Stimulated activated CD4-positive, alpha-beta T cell treated with anti-CD3 and anti-CD28 coated beads, TNF-alpha, amount 100 ng/mL, for 1 hour (primary cell): ENCODE results near the gene WBP2NL.

ENCODE experiments used
- DNase-seq, 3 donors: peaks; one replicate each; pipeline ENCODE4 v3.0.0-alpha.2; 2020; ENCODE audit warnings: low read depth in 3 of 3, low spot score in 1 of 3

WBP2NL gene

DNA sequence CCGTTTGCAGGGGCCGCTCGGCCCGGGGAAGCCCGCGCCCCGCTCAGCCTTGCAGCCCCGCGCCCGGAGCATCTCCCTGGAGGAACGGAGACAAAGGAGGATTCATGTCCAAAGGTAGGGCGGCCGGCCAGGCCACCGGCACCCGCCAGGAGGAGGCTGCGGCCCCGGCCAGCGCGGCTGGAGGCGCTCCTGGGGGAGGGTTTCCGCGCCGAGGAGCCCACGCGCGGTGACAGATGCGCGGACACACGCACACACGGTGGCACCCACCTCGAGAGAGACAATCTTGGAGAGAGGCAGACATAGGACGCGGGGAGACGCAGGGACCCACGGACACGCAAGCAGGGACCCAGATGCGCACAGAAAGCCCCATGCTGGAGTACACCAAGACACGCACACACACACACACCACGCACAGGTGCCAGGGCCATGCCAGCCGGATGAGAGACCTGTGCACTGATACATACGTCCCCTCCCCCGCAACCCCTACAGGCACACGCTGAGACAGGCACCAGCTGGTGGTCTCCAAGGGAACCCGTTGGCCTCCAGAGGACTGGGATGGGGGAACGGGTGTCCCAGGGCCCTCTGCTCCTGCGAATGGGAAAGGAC lies 21.5 kb upstream of the WBP2NL start:
- DNase-seq = no peak

DNA sequence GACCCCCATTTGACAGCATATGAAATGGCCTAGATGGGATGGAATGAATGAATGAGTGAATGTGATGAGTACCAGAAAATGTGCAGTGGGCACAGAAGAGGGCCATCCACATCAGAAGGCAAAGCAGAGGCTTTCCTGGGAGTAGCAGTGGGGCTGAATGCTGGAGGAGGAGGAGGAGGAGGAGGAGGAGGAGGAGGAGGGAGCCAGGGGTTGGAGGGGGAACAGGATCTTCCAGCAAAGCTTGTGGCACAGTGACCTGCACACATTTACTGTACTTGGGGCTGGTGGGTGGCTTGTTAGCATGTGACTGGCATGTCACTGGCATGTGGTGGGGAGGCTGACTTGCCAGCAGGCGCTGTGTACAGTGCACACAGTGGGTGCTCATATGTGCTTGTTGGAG lies 19.9 kb upstream of the WBP2NL start:
- DNase-seq = no peak

- DNase-seq = no peak
These were observed 19.0 kb upstream of the WBP2NL start for GRCh38 chr22:41979423-41980250.

DNA sequence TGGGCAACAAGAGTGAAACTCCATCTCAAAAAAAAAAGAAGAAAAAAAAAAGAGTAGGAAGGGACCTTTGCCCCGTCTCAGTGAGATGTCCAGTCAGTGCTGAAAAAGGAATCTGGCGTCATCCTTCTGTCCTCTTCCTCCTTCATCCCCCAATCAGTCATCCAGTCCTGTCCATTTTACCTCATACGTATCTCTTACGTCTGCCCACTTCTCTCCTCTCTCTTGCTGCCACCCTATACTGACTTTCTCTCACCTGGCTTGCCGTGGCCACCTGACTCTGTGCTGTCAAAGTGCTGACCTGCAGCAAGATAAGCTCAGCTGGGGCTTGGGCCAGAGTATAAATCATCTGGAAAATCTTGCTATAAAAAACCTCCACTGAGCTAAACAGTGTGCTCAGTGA lies 15.7 kb upstream of the WBP2NL start:
- no peak for DNase-seq

DNA sequence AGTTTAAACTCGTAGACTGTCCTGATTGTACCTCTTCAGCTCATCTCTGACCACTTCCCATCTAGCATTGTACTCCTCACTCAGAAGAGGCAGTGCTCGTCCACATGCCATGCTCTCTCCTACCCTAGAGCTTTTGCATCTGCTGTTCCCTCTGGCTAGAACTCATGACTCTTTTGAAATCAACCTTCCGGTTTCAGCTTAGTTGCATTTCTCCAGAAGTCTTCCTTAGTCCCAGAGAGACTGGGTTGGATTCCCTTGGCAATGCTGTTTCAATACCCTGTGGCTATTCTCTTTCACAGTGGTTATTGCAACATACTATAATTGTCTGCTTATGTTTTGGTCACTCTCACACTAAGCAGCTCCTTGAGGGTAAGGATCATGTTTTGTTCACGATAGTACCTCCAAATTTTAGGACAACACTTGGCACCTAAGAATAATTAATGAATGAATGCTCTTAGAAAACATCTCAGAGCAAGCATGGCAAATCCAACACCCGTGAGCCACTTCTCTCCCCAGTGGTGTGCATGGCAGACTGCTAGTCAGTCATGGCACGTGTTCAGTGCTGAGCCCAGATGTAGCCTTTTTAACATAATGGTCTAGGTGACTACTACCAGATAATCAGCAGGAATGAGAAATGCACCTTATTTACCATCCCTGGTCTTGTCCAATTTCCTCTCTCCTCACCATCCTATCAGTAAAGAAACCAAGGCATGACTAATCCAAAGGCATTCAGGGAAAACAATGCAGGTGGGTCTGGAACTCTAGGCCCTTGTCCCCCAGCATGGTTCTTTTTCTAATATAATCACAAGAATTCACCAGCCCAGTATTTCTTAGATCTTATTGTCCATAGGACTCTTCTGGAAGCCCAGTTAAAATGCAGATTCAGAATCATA lies 14.8 kb upstream of the WBP2NL start:
- no peak for DNase-seq

GRCh38 chr22:41987276-41987675 lies 11.3 kb upstream of the WBP2NL start:
- DNase-seq = no peak

DNA sequence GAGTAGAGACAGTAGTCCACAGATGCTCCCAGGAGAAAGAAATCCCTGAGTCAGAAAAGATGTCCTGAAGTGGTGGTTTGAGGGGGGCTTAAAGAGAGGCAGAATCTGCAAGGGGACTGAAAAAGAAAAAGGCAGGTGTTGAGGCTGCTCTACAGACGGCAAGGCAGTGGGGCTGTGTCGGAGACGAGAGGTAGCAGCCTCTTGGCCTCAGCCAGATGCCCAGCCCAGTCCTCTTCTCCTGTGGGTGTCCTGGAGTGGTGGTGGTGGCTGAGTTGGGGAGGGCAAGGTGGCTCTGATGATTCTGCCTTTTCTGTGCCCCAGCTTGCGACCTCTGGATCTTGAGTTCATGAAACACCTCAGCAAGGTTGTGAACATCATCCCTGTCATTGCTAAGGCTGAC lies 9.3 kb upstream of the WBP2NL start:
- no peak for DNase-seq

DNA sequence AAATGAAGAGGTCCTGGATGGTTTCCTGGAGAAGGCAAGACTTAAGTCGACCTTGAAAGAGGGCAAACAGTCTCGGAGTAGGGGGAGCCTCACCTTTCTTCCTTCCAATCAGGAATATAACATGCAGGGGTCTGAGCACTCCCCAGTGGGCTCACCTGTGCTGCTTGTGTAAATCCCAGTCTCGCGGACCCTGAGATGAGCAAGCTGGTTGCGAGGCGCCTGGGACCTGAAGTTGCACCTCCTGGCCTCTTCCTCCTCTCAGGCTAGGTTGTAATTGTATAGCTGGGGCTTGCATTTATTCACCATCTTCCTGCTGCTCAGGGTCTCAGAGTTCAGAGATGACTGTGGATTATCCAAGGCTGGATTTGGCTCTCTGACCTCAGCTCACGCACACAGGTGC lies 7.5 kb upstream of the WBP2NL start:
- no peak for DNase-seq

GRCh38 chr22:41992496-41992895 lies 6.1 kb upstream of the WBP2NL start:
- DNase-seq = no peak

DNA sequence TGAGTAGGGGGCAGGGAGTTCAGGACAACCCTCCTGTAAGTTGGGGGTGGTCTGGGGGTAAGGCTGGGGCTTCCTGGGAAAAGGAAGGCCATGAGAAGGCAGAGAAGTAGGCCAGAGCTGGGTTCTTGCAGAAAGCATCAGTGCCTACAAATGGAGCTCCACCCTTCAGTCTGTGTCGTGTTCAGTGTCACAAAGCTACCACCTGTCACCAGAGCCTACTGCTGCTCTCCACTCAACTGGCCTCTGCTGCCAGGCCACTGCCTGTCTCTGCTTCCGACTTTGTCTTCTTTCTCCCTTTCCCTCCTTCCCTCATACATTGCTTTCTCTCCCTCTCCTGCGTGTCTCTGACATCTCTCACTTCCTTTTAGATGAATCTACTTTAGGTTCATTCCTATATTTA lies 3.4 kb upstream of the WBP2NL start:
- DNase-seq = no peak

GRCh38 chr22:41996826-41997225 lies 1.8 kb upstream of the WBP2NL start:
- no peak for DNase-seq

- DNase-seq = no peak
These were observed 1.9 kb downstream of the WBP2NL start for GRCh38 chr22:42000466-42000865.

DNA sequence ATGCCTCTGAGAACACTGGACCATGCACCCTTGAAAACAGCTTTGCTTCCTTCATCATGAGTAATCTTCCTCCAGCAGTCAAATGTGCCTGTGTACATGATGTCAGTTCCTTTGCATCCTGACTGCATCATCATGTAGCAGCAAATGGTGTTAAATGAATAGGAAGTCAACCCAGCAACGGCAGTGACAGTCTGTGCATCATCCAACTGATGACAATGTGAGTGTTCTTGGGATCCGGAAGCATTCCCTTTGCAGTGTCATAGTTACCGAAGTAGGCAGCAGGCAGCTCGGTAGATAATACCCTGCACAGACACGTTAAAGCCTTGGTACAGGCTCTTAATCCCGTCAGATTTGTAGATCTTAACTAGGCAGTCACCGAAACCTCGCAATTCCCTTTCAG lies 2.5 kb downstream of the WBP2NL start:
- no peak for DNase-seq

DNA sequence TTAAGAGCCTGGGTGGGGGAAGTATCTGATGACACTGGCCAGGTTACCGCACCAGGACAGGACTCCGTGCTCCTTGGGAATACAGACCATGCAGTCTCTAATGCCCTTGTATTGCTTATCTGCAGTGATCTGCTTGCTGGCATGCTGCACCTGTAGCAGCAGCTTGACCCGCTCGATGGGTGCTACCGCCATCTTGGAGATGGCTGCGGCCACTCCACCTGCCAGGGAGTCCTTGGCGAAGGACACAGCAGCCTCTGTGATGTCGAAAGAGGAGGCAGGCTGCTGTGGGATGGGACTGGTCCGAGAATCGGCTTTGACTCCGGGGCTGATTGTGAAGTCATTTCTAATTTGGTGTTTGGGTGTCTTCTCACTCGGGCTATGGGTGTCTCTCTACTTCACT lies 3.1 kb downstream of the WBP2NL start:
- DNase-seq = no peak

DNA sequence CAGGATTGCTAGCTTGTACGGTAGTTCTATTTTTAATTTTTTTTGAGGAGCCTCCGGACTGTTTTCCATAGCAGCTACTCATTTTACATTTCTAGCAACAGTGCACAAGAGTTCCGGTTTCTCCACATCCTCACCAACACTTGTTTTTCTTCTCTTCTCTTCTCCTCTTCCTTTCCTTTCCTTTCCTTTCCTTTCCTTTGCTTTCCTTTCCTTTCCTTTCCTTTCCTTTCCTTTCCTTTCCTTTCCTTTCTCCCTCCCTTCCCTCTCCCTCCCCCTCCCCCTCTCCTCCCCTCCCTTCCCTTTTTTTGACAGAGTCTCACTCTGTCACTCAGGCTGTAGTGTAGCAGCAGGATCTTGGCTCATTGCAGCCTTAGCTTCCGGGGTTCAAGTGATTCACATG lies 9.3 kb downstream of the WBP2NL start:
- DNase-seq = no peak

GRCh38 chr22:42010778-42011177 lies 12.2 kb downstream of the WBP2NL start:
- DNase-seq = no peak

DNA sequence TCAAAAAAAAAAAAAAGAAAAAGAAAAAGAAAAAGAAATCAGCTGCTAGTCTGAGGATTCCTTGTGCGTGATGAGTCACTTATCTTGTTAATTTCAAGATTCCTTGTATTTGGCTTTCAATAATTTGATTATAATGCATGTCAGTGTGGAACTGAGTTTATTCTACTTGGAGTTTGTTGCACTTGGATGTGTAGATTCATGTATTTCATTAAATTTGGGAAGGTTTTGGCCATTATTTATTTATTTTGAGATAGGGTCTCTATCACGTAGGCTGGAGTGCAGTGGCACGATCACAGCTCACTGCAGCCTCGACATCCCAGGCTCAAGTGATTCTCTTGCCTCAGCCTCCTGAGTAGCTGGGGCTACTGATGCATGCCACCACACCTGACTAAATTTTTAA lies 14.8 kb downstream of the WBP2NL start:
- DNase-seq = no peak

GRCh38 chr22:42016111-42016510 lies 17.5 kb downstream of the WBP2NL start:
- DNase-seq = no peak

DNA sequence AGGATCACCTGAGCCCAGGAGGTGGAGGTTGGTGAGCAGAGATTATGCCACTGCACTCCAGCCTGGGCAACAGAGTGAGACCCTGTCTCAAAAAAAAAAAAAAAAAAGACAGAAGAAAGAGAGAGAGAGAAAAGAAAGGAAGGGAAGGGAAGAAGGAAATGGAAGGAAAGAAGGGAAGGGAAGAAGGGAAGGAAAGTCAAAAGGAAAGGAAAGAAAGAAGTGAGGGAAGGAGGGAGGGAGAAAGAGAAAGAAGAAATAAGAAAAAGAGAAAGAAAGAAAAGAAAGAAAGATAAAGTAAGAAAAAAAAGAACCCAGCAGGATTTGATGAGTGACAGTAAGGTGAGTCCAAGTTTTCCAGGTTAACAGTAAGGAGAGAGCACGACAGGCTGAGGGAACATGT lies 19.6 kb downstream of the WBP2NL start:
- no peak for DNase-seq

GRCh38 chr22:42021571-42021970 lies 23.0 kb downstream of the WBP2NL start:
- DNase-seq = no peak

GRCh38 chr22:42022162-42022847 lies 23.7 kb downstream of the WBP2NL start:
- no peak for DNase-seq
